K562 (cell line): ENCODE data around the gene ZNF300. TPM values are rescaled to one million over a fixed set of nuclear protein-coding genes. Genes with fewer than 3 reads are reported as not detected.

Experiments used
- CEBPZ ChIP-seq: fragments of 150-350 bp; IDR thresholded peaks from 2 replicates; pipeline ENCODE4 v1.6.1; 2014; ENCODE audit warnings: low read depth, mild to moderate bottlenecking, low read length, borderline replicate concordance
- FOXJ3 ChIP-seq: sonication (generic); formaldehyde crosslinking; IDR thresholded peaks from 2 replicates; pipeline ENCODE4 v1.4.0; 2020; ENCODE audit warnings: mild to moderate bottlenecking, missing genetic modification reagents
- HDAC8 ChIP-seq: fragments of 450-650 bp; IDR thresholded peaks from 2 replicates; pipeline ENCODE4 v1.6.1; 2016; ENCODE audit warnings: mild to moderate bottlenecking, missing genetic modification characterization, moderate library complexity, missing compliant biosample characterization
- MIER1 ChIP-seq: fragments of 450-650 bp; IDR thresholded peaks from 2 replicates; pipeline ENCODE4 v1.6.1; 2016; ENCODE audit warnings: antibody characterized with exemption, mild to moderate bottlenecking, low read depth
- MNT ChIP-seq, 2 experiments: fragments of 450-650 bp; conservative IDR thresholded peaks; 2 replicates each; pipeline ENCODE4 v1.6.1; 2017; ENCODE audit warnings: mild to moderate bottlenecking in 2 of 2, moderate library complexity in 2 of 2
- MTF1 ChIP-seq: fragments of 250-450 bp; sonication (Bioruptor Pico); IDR thresholded peaks from 2 replicates; pipeline ENCODE4 v1.9.0; 2021; ENCODE audit warnings: moderate library complexity, mild to moderate bottlenecking, inconsistent platforms, borderline replicate concordance
- NKRF ChIP-seq: fragments of 450-650 bp; IDR thresholded peaks from 2 replicates; pipeline ENCODE4 v1.6.1; 2016; ENCODE audit warnings: borderline replicate concordance
- PATZ1 ChIP-seq: fragments of 250-450 bp; sonication (Bioruptor Pico); IDR thresholded peaks from 2 replicates; pipeline ENCODE4 v1.5.0; 2020; ENCODE audit warnings: mild to moderate bottlenecking, borderline replicate concordance
- POLR2H ChIP-seq: IDR thresholded peaks from 2 replicates; pipeline ENCODE4 v1.6.1; 2016; ENCODE audit warnings: missing genetic modification characterization, low read depth, mild to moderate bottlenecking, control low read depth, missing compliant biosample characterization, moderate library complexity
- PRMT5 ChIP-seq: sonication (generic); formaldehyde crosslinking; IDR thresholded peaks from 2 replicates; pipeline ENCODE4 v1.5.0; 2020; ENCODE audit warnings: missing genetic modification reagents
- ZNF655 ChIP-seq: fragments of 250-450 bp; sonication (Bioruptor Pico); IDR thresholded peaks from 2 replicates; pipeline ENCODE4 v1.5.0; 2021
- polyA plus RNA-seq, 8 experiments: library from polyadenylated mRNA; depleted of rRNA in 4 of 8; stranded (reverse) in 5 of 8; unstranded in 3 of 8; fragments of >200 nt; fragmentation: Nextera tagmentation in 2 of 8; fragmentation: Illumina TruSeq in 1 of 8; extraction: Ambion mirVana in 2 of 8; extraction: Trizol in 1 of 8; gene quantifications; 2 replicates each; pipeline versions ENCODE4 v1.2.1 to v1.2.3, GENCODE V29; 2011 to 2014; ENCODE audit warnings: inconsistent platforms in 1 of 8, missing spikeins in 1 of 8
- total RNA-seq, 7 experiments: library from RNA; depleted of rRNA in 6 of 7; stranded (reverse); fragments of >200 nt in 6 of 7; fragmentation: Illumina TruSeq in 2 of 7; extraction: Trizol in 2 of 7; gene quantifications; 2 replicates each; pipeline versions ENCODE4 v1.2.1 to v1.2.3, GENCODE V29; 2011 to 2021; ENCODE audit warnings: low replicate concordance in 1 of 7

ZNF300 gene
- total and polyA plus RNA-seq, 9 of the 15 experiments (the other 6 are each of a cell fraction or from before 2014, with no cell fraction given), result 4.4 to 13.2 (median 11.1) TPM

- TF ChIP-seq ZNF655 (CRISPR knock-in tag), result no peak
- peak; percentile 73 for TF ChIP-seq POLR2H (tag)
- peak; percentile 80; the same call in 1 of the 2 replicates for TF ChIP-seq HDAC8
- TF ChIP-seq NKRF, result peak; percentile 12; the same call in 1 of the 2 replicates
- peak; percentile 41 to 68; a peak in 3 of 4 replicates for TF ChIP-seq MNT (conservative IDR thresholded peaks at IDR 0.05)
- 0 out of 2 replicates have a peak, but pooled peaks have one; percentile 22 for TF ChIP-seq FOXJ3 (CRISPR knock-in tag)
- TF ChIP-seq PATZ1 (CRISPR knock-in tag), result no peak
- no peak for TF ChIP-seq CEBPZ
- peak; percentile 79 for TF ChIP-seq MIER1
- no peak for TF ChIP-seq PRMT5 (CRISPR knock-in tag)
- no peak for TF ChIP-seq MTF1 (CRISPR knock-in tag)
Measured at GRCh38 chr5:150904479-150905311, at the start of gene ZNF300 (continued).
